Skin of body (tissue), 2 donors: ENCODE measurements around the gene DTX3L. TPM values are rescaled to one million over a fixed set of nuclear protein-coding genes. Genes with fewer than 3 reads are reported as not detected.

Experiments used
- DNase-seq: peaks from one replicate; lab custom pipeline; 2025; lab: John Stamatoyannopoulos, UW
- total RNA-seq: library from RNA; depleted of rRNA; stranded (reverse); fragments of >200 nt; gene quantifications from one replicate; pipeline ENCODE4 v1.2.3, GENCODE V29; 2014

Gene DTX3L
- total RNA-seq, 1 donor from 2014 or later: 10.6 TPM

GRCh38 chr3:122603056-122603455 lies 38.9 kb downstream of the DTX3L start:
- DNase-seq: no peak

GRCh38 chr3:122606330-122606729 lies 42.2 kb downstream of the DTX3L start:
- DNase-seq: no peak

DNA sequence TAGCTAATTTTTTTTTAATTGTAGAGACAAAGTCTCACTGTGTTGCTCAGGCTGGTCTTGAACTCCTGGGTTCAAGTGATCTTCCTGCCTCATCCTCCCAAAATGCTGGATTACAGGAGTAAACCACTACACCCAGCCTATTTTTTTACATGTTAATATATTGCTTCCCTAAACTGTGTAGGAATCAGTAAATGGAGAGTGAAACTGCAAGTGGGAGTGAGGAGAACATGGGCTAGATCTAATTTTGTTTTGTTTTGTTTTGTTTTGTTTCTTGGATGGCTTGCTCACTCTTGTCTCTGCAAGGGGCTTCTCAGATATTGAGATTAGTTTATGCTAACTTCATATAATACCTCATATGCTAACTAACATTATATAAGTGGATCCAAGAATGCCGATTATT lies 44.8 kb downstream of the DTX3L start:
- DNase-seq: no peak

DNA sequence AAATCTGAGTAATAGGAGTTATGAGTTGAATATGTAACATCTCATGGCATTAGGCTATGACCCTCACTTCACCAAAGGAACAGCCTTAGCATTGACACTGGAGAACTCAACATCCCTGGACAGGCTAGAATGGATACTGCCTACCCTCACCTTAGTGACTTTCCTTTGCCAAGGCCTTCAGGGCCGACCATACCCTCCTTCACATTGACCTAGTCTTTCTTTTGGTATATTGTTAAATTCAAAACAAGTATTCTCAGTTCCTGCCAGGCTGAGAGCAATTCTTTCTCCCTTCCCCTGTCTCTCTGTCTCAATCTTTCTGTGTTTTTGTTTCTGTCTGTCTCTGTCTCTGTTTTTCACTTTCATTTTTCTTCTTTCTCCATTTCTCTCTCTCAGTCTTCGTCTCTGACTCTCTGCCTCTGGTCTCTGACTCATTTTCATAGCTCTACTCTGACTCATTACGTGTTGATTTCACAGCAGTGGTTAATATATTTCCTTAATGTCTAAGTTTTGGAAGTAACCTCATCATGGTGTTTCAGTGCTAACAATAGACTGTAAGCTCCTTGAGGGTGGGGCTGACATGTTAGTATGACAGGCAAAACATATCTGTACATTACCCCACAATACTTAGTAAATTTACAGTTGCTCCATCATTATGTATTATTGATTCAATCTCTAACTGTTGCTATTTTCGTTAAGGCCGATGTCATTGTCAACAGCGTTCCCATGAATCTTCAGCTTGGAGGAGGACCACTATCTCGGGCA lies 45.8 kb downstream of the DTX3L start:
- DNase-seq: no peak

- DNase-seq: no peak
Measured at GRCh38 chr3:122612696-122613095, 48.6 kb downstream of the DTX3L start.

GRCh38 chr3:122615303-122615702 lies 51.2 kb downstream of the DTX3L start:
- DNase-seq: no peak

DNA sequence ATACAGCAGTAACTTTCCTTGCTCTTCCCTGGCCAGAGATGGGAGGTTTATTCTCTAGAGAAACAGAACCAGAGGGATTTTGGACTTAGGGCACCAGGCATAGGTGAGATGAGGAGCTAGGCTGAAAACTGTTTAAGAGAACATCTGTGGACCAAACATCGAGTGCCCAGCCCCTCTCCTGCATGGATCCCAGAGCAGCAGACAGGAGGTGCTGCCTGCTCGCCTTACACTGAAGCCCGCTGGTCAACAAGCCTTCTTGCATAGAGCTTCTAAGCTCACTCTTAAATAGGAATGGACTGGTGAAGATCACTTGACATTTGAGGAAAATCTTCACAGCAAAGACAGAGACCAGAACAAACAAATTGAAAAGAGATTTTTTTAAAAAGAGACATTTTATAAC lies 54.5 kb downstream of the DTX3L start:
- no peak for DNase-seq

DNA sequence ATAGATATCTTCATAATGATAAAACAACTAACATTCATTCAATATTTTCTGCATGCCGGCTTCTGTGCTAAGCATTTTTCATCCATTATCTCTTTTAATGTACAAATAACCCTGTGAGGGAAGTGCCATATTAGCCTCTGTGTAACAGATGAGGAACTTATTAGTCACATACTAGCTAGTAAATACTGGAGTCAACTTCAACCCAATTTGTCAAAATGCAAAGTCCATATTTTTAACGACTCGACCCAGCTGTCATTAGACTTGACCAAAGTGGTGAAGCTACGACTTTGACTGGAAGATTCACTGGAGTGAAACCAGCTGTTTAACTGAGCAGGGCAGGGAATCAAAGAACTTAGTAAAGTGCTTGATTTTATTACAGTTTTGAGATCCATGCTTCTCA lies 54.9 kb downstream of the DTX3L start:
- no peak for DNase-seq

- DNase-seq: no peak
Measured at GRCh38 chr3:122620399-122620798, 56.3 kb downstream of the DTX3L start.

- DNase-seq: no peak
Measured at GRCh38 chr3:122621112-122621511, 57.0 kb downstream of the DTX3L start.

GRCh38 chr3:122623031-122623829 lies 59.1 kb downstream of the DTX3L start:
- no peak for DNase-seq

Other genes with a start within 250 kb of the DTX3L start
- 63.8 TPM for gene CSTA, start 239.1 kb upstream of the DTX3L start, total RNA-seq
- 18.9 TPM for gene MIX23, start 181.1 kb upstream of the DTX3L start, total RNA-seq
- 20.6 TPM for gene FAM162A, start 180.2 kb upstream of the DTX3L start, total RNA-seq
- gene WDR5B, start 148.3 kb upstream of the DTX3L start, total RNA-seq: 4.4 TPM
- 29.4 TPM for gene KPNA1, start 49.4 kb upstream of the DTX3L start, total RNA-seq
- gene PARP9, start within 50 bp of the DTX3L start, total RNA-seq: 12.8 TPM
- 0.99 TPM for gene PARP15, start 13.3 kb downstream of the DTX3L start, total RNA-seq
- 24.6 TPM for gene PARP14, start 116.5 kb downstream of the DTX3L start, total RNA-seq
- 8.0 TPM for gene HSPBAP1, start 229.5 kb downstream of the DTX3L start, total RNA-seq
- gene SLC49A4, start 230.7 kb downstream of the DTX3L start, total RNA-seq: 13.2 TPM